ENCODE data around the gene TACR2.

DNA sequence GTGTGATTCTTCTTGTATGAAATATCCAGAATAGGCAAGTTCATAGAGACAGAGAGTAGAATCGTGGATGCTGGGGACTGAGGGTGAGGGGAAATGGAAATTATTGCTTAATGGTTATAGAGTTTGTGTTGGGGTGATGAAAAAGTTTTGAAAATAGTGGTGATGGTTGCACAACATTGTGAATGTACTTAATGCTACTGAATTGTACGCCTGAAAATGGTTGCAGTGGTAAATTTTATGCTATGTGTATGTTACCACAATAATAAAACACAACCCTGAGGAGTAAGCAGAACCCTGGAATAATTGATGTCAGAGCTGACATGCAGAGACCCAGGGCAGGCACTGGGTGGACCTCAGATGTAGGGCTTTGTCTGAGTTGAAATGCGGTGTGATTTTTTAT lies 57.6 kb downstream of the TACR2 start:
- TF ChIP-seq, protein P1, sequence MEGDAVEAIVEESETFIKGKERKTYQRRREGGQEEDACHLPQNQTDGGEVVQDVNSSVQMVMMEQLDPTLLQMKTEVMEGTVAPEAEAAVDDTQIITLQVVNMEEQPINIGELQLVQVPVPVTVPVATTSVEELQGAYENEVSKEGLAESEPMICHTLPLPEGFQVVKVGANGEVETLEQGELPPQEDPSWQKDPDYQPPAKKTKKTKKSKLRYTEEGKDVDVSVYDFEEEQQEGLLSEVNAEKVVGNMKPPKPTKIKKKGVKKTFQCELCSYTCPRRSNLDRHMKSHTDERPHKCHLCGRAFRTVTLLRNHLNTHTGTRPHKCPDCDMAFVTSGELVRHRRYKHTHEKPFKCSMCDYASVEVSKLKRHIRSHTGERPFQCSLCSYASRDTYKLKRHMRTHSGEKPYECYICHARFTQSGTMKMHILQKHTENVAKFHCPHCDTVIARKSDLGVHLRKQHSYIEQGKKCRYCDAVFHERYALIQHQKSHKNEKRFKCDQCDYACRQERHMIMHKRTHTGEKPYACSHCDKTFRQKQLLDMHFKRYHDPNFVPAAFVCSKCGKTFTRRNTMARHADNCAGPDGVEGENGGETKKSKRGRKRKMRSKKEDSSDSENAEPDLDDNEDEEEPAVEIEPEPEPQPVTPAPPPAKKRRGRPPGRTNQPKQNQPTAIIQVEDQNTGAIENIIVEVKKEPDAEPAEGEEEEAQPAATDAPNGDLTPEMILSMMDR (IDR thresholded peaks at IDR 0.05; ENCODE audit: borderline replicate concordance, extremely low read depth, low read length, poor library complexity, severe bottlenecking): no peak
- TF ChIP-seq EZH2 (IDR thresholded peaks at IDR 0.05; ENCODE audit: borderline replicate concordance, low read depth, low read length, severe bottlenecking): no peak

All from DND-41 (cell line).